ENCODE data around the gene SPINDOC.

The SPINDOC gene

GRCh38 chr11:63839508-63840355 is 26.5 kb downstream of the SPINDOC start:
- no peak for TF ChIP-seq TCF4 (CRISPR knock-in tag; IDR thresholded peaks at IDR 0.05; ENCODE audit: borderline replicate concordance)
- TF ChIP-seq PPARA (CRISPR knock-in tag; IDR thresholded peaks at IDR 0.05; ENCODE audit: borderline replicate concordance) = no peak
- TF ChIP-seq, protein P1, sequence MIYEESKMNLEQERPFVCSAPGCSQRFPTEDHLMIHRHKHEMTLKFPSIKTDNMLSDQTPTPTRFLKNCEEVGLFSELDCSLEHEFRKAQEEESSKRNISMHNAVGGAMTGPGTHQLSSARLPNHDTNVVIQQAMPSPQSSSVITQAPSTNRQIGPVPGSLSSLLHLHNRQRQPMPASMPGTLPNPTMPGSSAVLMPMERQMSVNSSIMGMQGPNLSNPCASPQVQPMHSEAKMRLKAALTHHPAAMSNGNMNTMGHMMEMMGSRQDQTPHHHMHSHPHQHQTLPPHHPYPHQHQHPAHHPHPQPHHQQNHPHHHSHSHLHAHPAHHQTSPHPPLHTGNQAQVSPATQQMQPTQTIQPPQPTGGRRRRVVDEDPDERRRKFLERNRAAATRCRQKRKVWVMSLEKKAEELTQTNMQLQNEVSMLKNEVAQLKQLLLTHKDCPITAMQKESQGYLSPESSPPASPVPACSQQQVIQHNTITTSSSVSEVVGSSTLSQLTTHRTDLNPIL (CRISPR knock-in tag; IDR thresholded peaks at IDR 0.05; ENCODE audit: low read depth) = no peak
- TF ChIP-seq CSDC2 (CRISPR knock-in tag; IDR thresholded peaks at IDR 0.05) = no peak
- no peak for TF ChIP-seq ZFP3 (CRISPR knock-in tag; IDR thresholded peaks at IDR 0.05)
- TF ChIP-seq GLIS3 (CRISPR knock-in tag; IDR thresholded peaks at IDR 0.05) = no peak
- TF ChIP-seq, protein P2, sequence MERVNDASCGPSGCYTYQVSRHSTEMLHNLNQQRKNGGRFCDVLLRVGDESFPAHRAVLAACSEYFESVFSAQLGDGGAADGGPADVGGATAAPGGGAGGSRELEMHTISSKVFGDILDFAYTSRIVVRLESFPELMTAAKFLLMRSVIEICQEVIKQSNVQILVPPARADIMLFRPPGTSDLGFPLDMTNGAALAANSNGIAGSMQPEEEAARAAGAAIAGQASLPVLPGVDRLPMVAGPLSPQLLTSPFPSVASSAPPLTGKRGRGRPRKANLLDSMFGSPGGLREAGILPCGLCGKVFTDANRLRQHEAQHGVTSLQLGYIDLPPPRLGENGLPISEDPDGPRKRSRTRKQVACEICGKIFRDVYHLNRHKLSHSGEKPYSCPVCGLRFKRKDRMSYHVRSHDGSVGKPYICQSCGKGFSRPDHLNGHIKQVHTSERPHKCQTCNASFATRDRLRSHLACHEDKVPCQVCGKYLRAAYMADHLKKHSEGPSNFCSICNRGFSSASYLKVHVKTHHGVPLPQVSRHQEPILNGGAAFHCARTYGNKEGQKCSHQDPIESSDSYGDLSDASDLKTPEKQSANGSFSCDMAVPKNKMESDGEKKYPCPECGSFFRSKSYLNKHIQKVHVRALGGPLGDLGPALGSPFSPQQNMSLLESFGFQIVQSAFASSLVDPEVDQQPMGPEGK (CRISPR knock-in tag; IDR thresholded peaks at IDR 0.05; ENCODE audit: borderline replicate concordance) = no peak
- no peak for TF ChIP-seq POU6F1 (CRISPR knock-in tag; IDR thresholded peaks at IDR 0.05; ENCODE audit: borderline replicate concordance, low read depth)
- TF ChIP-seq ISL1 (CRISPR knock-in tag; IDR thresholded peaks at IDR 0.05) = no peak
- no peak for TF ChIP-seq TSHZ2 (CRISPR knock-in tag; IDR thresholded peaks at IDR 0.05)
- no peak for TF ChIP-seq TOX (CRISPR knock-in tag; IDR thresholded peaks at IDR 0.05; ENCODE audit: borderline replicate concordance)
- TF ChIP-seq ZFP30 (CRISPR knock-in tag; IDR thresholded peaks at IDR 0.05) = no peak
- no peak for TF ChIP-seq SNAI2 (CRISPR knock-in tag; IDR thresholded peaks at IDR 0.05)
- TF ChIP-seq ZC3H10 (CRISPR knock-in tag; IDR thresholded peaks at IDR 0.05) = no peak
- no peak for TF ChIP-seq ESRRG (CRISPR knock-in tag; IDR thresholded peaks at IDR 0.05)
- no peak for TF ChIP-seq OSR1 (CRISPR knock-in tag; IDR thresholded peaks at IDR 0.05)
- TF ChIP-seq ZNF8 (CRISPR knock-in tag; IDR thresholded peaks at IDR 0.05) = no peak
- TF ChIP-seq ZNF565 (CRISPR knock-in tag; conservative IDR thresholded peaks at IDR 0.05; ENCODE audit: low read depth) = no peak
- ATAC-seq = no peak

DNA sequence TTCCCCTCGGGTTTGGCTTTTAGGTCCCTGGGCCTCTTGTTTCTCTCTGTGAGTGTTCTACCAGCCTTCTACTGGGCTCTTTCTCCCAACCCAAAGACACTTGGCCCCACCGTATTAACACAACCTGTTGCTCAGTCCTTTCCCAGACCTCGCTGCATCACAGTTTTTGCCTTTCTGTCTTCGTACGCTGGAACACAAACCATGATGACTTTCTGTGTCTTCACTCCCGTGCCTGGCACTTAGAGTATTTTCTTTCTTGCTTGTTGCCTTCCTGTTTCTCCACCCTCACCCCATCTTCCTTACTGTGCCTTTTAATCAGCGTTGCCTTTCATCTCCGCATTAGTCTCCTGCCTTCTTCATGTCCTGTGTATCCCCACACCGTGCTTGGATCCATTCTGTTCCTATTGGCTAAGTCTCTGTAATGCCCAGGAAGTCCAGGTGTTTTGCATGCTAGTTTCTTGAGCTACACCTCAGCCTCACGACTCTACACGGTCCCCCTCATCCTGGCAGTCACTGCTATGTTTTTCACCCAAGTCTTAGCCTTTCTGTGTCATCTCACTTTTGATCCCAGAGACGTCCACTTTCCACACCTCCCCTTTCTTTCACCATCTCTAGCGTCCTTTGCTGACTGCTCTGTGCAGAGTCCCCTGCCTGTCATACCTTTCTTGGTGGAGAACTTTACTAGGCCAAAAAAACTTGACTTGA is 27.3 kb downstream of the SPINDOC start:
- TF ChIP-seq, protein P3, sequence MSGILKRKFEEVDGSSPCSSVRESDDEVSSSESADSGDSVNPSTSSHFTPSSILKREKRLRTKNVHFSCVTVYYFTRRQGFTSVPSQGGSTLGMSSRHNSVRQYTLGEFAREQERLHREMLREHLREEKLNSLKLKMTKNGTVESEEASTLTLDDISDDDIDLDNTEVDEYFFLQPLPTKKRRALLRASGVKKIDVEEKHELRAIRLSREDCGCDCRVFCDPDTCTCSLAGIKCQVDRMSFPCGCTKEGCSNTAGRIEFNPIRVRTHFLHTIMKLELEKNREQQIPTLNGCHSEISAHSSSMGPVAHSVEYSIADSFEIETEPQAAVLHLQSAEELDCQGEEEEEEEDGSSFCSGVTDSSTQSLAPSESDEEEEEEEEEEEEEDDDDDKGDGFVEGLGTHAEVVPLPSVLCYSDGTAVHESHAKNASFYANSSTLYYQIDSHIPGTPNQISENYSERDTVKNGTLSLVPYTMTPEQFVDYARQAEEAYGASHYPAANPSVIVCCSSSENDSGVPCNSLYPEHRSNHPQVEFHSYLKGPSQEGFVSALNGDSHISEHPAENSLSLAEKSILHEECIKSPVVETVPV (CRISPR knock-in tag; IDR thresholded peaks at IDR 0.05) = no peak
- TF ChIP-seq ZNF70 (CRISPR knock-in tag; IDR thresholded peaks at IDR 0.05) = no peak
- TF ChIP-seq TOX (CRISPR knock-in tag; IDR thresholded peaks at IDR 0.05; ENCODE audit: borderline replicate concordance) = no peak
- no peak for TF ChIP-seq SNAI2 (CRISPR knock-in tag; IDR thresholded peaks at IDR 0.05)
- no peak for TF ChIP-seq ZNF8 (CRISPR knock-in tag; IDR thresholded peaks at IDR 0.05)
- TF ChIP-seq ZNF565 (CRISPR knock-in tag; conservative IDR thresholded peaks at IDR 0.05; ENCODE audit: low read depth) = no peak
- TF ChIP-seq, protein P1 (CRISPR knock-in tag; IDR thresholded peaks at IDR 0.05; ENCODE audit: low read depth) = no peak
- TF ChIP-seq ISL1 (CRISPR knock-in tag; IDR thresholded peaks at IDR 0.05) = no peak
- TF ChIP-seq GLIS3 (CRISPR knock-in tag; IDR thresholded peaks at IDR 0.05) = no peak
- TF ChIP-seq POU6F1 (CRISPR knock-in tag; IDR thresholded peaks at IDR 0.05; ENCODE audit: borderline replicate concordance, low read depth) = no peak
- no peak for TF ChIP-seq ZFP30 (CRISPR knock-in tag; IDR thresholded peaks at IDR 0.05)
- TF ChIP-seq CSDC2 (CRISPR knock-in tag; IDR thresholded peaks at IDR 0.05) = no peak
- no peak for TF ChIP-seq ZC3H10 (CRISPR knock-in tag; IDR thresholded peaks at IDR 0.05)
- TF ChIP-seq TSHZ2 (CRISPR knock-in tag; IDR thresholded peaks at IDR 0.05) = no peak
- no peak for ATAC-seq
